Naive thymus-derived CD4-positive, alpha-beta T cell (primary cell): ENCODE measurements around the gene TMIGD2. TPM values are rescaled to one million over a fixed set of nuclear protein-coding genes. Genes with fewer than 3 reads are reported as not detected.
A peak's percentile ranks its signal among the peaks of the same experiment; 100 is the strongest.

Source experiments
- ATAC-seq: fragments of 150-1000 bp; cut with Tn5 transposase; 2 replicates; pipeline ENCODE4 v1.10.0; 2021; ENCODE audit warnings: mild to moderate bottlenecking, moderate library complexity
- CTCF ChIA-PET: fragments of 350-600 bp; sonication (Branson Sonifier 250); formaldehyde crosslinking; loops from one replicate; lab custom pipeline; 2021; ENCODE audit warnings: antibody characterized with exemption; lab: Charles Lee
- POLR2A ChIA-PET: fragments of 350-600 bp; sonication (Branson Sonifier 250); formaldehyde crosslinking; loops from one replicate; lab custom pipeline; 2021; ENCODE audit warnings: antibody characterized with exemption, inconsistent platforms; lab: Charles Lee
- DNase-seq, 9 donors: peaks; one replicate each; pipeline versions ENCODE4 v3.0.0 to v3.0.0-alpha.2; 2020 to 2022; ENCODE audit warnings: mixed read lengths in 1 of 9
- H3K27ac ChIP-seq: one replicate; pipeline ENCODE4 v1.7.0; 2013; ENCODE audit warnings: mild to moderate bottlenecking, low read depth, low read length, moderate library complexity
- H3K27me3 ChIP-seq, 2 donors: one replicate each; pipeline ENCODE4 v1.7.0; 2013; ENCODE audit warnings: low read length in 2 of 2, mild to moderate bottlenecking in 2 of 2, moderate library complexity in 2 of 2; ENCODE audit not compliant: control insufficient read depth in 2 of 2, insufficient read depth in 2 of 2
- H3K36me3 ChIP-seq, 3 experiments: 1 replicate in 2 of 3; 2 replicates in 1 of 3; pipeline ENCODE4 v1.7.0; 2013; ENCODE audit warnings: low read length in 3 of 3, mild to moderate bottlenecking in 3 of 3, moderate library complexity in 1 of 3; ENCODE audit not compliant: insufficient read depth in 3 of 3, control insufficient read depth in 2 of 3
- H3K4me1 ChIP-seq, 2 donors: one replicate each; pipeline ENCODE4 v1.7.0; 2013; ENCODE audit warnings: low read length in 2 of 2, mild to moderate bottlenecking in 2 of 2, moderate library complexity in 1 of 2; ENCODE audit not compliant: control insufficient read depth in 2 of 2, insufficient read depth in 2 of 2
- H3K4me3 ChIP-seq: 2 replicates; pipeline ENCODE4 v1.7.0; 2013; ENCODE audit warnings: mild to moderate bottlenecking, low read length
- H3K9me3 ChIP-seq, 3 experiments: 1 replicate in 2 of 3; 2 replicates in 1 of 3; pipeline ENCODE4 v1.7.0; 2013; ENCODE audit warnings: low read length in 3 of 3; ENCODE audit not compliant: control insufficient read depth in 2 of 3
- H3K27ac Mint-ChIP-seq, 9 donors: one replicate each; pipeline ENCODE4 v1.8.0; 2020 to 2022; ENCODE audit warnings: mixed read lengths in 9 of 9, mild to moderate bottlenecking in 8 of 9, moderate library complexity in 5 of 9, inconsistent platforms in 2 of 9
- H3K27me3 Mint-ChIP-seq, 5 donors: one replicate each; pipeline ENCODE4 v1.8.0; 2021 to 2022; ENCODE audit warnings: mixed read lengths in 5 of 5, mild to moderate bottlenecking in 1 of 5
- H3K36me3 Mint-ChIP-seq, 5 donors: one replicate each; pipeline ENCODE4 v1.8.0; 2020 to 2022; ENCODE audit warnings: mixed read lengths in 5 of 5, mild to moderate bottlenecking in 3 of 5, inconsistent platforms in 1 of 5
- H3K4me1 Mint-ChIP-seq, 7 donors: one replicate each; pipeline ENCODE4 v1.8.0; 2020 to 2022; ENCODE audit warnings: mixed read lengths in 7 of 7, mild to moderate bottlenecking in 3 of 7, inconsistent platforms in 1 of 7
- H3K4me3 Mint-ChIP-seq, 10 donors: one replicate each; pipeline ENCODE4 v1.8.0; 2020 to 2022; ENCODE audit warnings: mild to moderate bottlenecking in 10 of 10, mixed read lengths in 10 of 10, moderate library complexity in 6 of 10, inconsistent platforms in 2 of 10
- H3K9me3 Mint-ChIP-seq, 11 donors: one replicate each; pipeline ENCODE4 v1.8.0; 2020 to 2022; ENCODE audit warnings: mixed read lengths in 11 of 11, mild to moderate bottlenecking in 4 of 11, inconsistent platforms in 1 of 11, moderate library complexity in 1 of 11
- intact Hi-C, 2 donors: fragments of 100-400 bp; cut with micrococcal nuclease; formaldehyde crosslinking; loops; one replicate each; pipeline ENCODE4 v1.15.1; 2023
- polyA plus RNA-seq, 2 donors: library from polyadenylated mRNA; unstranded; fragments of 300-500 nt; fragmentation: Illumina TruSeq; gene quantifications; one replicate each; pipeline ENCODE4 v1.2.3, GENCODE V29; 2021
- total RNA-seq, 6 experiments: library from RNA in 5 of 6; stranded (reverse) in 5 of 6; gene quantifications; 1 replicate in 5 of 6; 2 replicates in 1 of 6; pipeline ENCODE4 v1.2.3 and lab custom pipeline; 2021 to 2026

Gene TMIGD2
- total and polyA plus RNA-seq, 7 experiments from 2014 or later, result 22.3 to 107 (median 48.2) TPM

GRCh38 chr19:4267101-4267900 is 34.9 kb downstream of the TMIGD2 start:
- peak overlapping the region in 1 of 10 donors; percentile 19 for H3K4me3 Mint-ChIP-seq
- peaks cover 18 to 29% (median 23%) of the 10 kb centered on the region in 7 donors for H3K4me1 Mint-ChIP-seq
- no peak overlapping the region for H3K27ac ChIP-seq
- peaks cover 4 to 30% (median 13%) of the 10 kb centered on the region in 5 donors for H3K36me3 Mint-ChIP-seq
- ATAC-seq (peak; percentile 76), DNase-seq (peak; percentile 33 to 68 (median 48))
- no peaks in the 10 kb centered on the region for H3K9me3 ChIP-seq
- no peaks in the 10 kb centered on the region for H3K27me3 Mint-ChIP-seq
- intact Hi-C loops, result loop anchor here (1.0 to 5.0 kb wide), 8 partner anchors 35 to 258 kb away; partner anchors contain the start of genes FSD1 (in 2 of the 2), MPND (in 2 of the 2), SH3GL1 (in 2 of the 2) and TMIGD2 (in 2 of the 2)
- no peaks in the 10 kb centered on the region for H3K27me3 ChIP-seq
- H3K27ac Mint-ChIP-seq, result peak overlapping the region in 6 of 9 donors; percentile 0 to 90 (median 60)
- ChIA-PET POLR2A (interaction anchor here (1.3 to 1.7 kb wide), 3 partner anchors 35 to 133 kb away, joined by 3 to 4 read pairs (median 3); partner anchors contain the start of genes SH3GL1 and TMIGD2), CTCF (interaction anchor here (0.6 to 6.0 kb wide), 22 partner anchors 10 to 204 kb away, joined by 3 to 51 read pairs (median 4); partner anchors contain the start of genes MPND, TMIGD2 and YJU2)
- H3K36me3 ChIP-seq, result peaks cover 7 to 77% (median 14%) of the 10 kb centered on the region in 3 experiments
- H3K9me3 Mint-ChIP-seq, result no peaks in the 10 kb centered on the region
- no peak overlapping the region for H3K4me3 ChIP-seq
- H3K4me1 ChIP-seq, result peaks cover 0 to 6% of the 10 kb centered on the region in 2 donors

GRCh38 chr19:4266253-4267000 is 35.8 kb downstream of the TMIGD2 start:
- H3K27ac Mint-ChIP-seq, result peak overlapping the region in 5 of 9 donors; percentile 14 to 73 (median 48)
- intact Hi-C loops, result loop anchor here (2.0 to 5.0 kb wide), 2 partner anchors 36 to 76 kb away; partner anchors contain the start of genes FSD1 (in 2 of the 2), TMIGD2 (in 2 of the 2) and MPND (in 1 of the 2)
- DNase-seq, result no peak
- H3K4me1 ChIP-seq, result peaks cover 0 to 6% of the 10 kb centered on the region in 2 donors
- no peaks in the 10 kb centered on the region for H3K27me3 Mint-ChIP-seq
- ATAC-seq, result no peak
- ChIA-PET CTCF (interaction anchor here (0.6 to 6.0 kb wide), 24 partner anchors 9 to 961 kb away, joined by 3 to 51 read pairs (median 4); partner anchors contain the start of genes MPND, TMIGD2 and YJU2), POLR2A (interaction anchor here (1.2 to 1.7 kb wide), 4 partner anchors 36 to 136 kb away, joined by 3 to 5 read pairs (median 4); partner anchors contain the start of genes CHAF1A, SH3GL1 and TMIGD2)
- H3K9me3 Mint-ChIP-seq, result no peaks in the 10 kb centered on the region
- peaks cover 18 to 29% (median 23%) of the 10 kb centered on the region in 7 donors for H3K4me1 Mint-ChIP-seq
- peaks cover 4 to 23% (median 13%) of the 10 kb centered on the region in 5 donors for H3K36me3 Mint-ChIP-seq
- H3K9me3 ChIP-seq, result no peaks in the 10 kb centered on the region
- peak overlapping the region in 1 of 10 donors; percentile 35 for H3K4me3 Mint-ChIP-seq
- H3K36me3 ChIP-seq, result peaks cover 7 to 77% (median 14%) of the 10 kb centered on the region in 3 experiments
- no peaks in the 10 kb centered on the region for H3K27me3 ChIP-seq
- H3K4me3 ChIP-seq, result no peak overlapping the region
- no peak overlapping the region for H3K27ac ChIP-seq

GRCh38 chr19:4264812-4265211 is 37.4 kb downstream of the TMIGD2 start:
- Mint-ChIP-seq H3K4me1 (peaks cover 20 to 29% (median 24%) of the 10 kb centered on the region in 7 donors), H3K27ac (peak overlapping the region; percentile 40 to 79 (median 66)), H3K27me3 (no peaks in the 10 kb centered on the region), H3K4me3 (peak overlapping the region in 9 of 10 donors; percentile 18 to 61 (median 35)), H3K36me3 (peaks cover 5 to 27% (median 17%) of the 10 kb centered on the region in 5 donors), H3K9me3 (no peaks in the 10 kb centered on the region)
- H3K27ac ChIP-seq, result no peak overlapping the region
- no peaks in the 10 kb centered on the region for H3K27me3 ChIP-seq
- DNase-seq, result peak in 6 of 9 donors; percentile 22 to 51 (median 34)
- CTCF ChIA-PET, result no interaction called here
- no peaks in the 10 kb centered on the region for H3K9me3 ChIP-seq
- H3K4me3 ChIP-seq, result no peak overlapping the region
- H3K4me1 ChIP-seq, result peaks cover 0 to 6% of the 10 kb centered on the region in 2 donors
- peak; percentile 61 for ATAC-seq
- H3K36me3 ChIP-seq, result peaks cover 7 to 82% (median 14%) of the 10 kb centered on the region in 3 experiments
- POLR2A ChIA-PET, result interaction anchor here (2.1 kb wide), 1 partner anchor 18 kb away, joined by 6 read pairs; the partner anchor contains the start of gene YJU2
- intact Hi-C loops, result loop anchor here (5.0 kb wide), 1 partner anchor 37 kb away; the partner anchor contains the start of genes FSD1 (in 2 of the 2) and TMIGD2 (in 2 of the 2)

GRCh38 chr19:4260613-4261191 is 41.5 kb downstream of the TMIGD2 start:
- Histone ChIP-seq H3K27me3 (no peaks in the 10 kb centered on the region), H3K9me3 (peaks cover 0 to 5% (median 0%) of the 10 kb centered on the region in 3 experiments), H3K4me3 (no peak overlapping the region), H3K36me3 (peaks cover 5 to 84% (median 9%) of the 10 kb centered on the region in 3 experiments), H3K27ac (no peak overlapping the region), H3K4me1 (no peaks in the 10 kb centered on the region)
- H3K9me3 Mint-ChIP-seq, result no peaks in the 10 kb centered on the region
- H3K27me3 Mint-ChIP-seq, result no peaks in the 10 kb centered on the region
- ATAC-seq (no peak), DNase-seq (no peak)
- peaks cover 9 to 14% (median 11%) of the 10 kb centered on the region in 7 donors for H3K4me1 Mint-ChIP-seq
- no peak overlapping the region for H3K4me3 Mint-ChIP-seq
- H3K27ac Mint-ChIP-seq, result peak overlapping the region in 2 of 9 donors; percentile 38 to 41
- intact Hi-C loops, result no loop called here
- CTCF ChIA-PET, result interaction anchor here (1.0 kb wide), 1 partner anchor 12 kb away, joined by 3 read pairs; no protein-coding TSS in a partner anchor
- POLR2A ChIA-PET, result no interaction called here
- H3K36me3 Mint-ChIP-seq, result peaks cover 4 to 27% (median 14%) of the 10 kb centered on the region in 5 donors

GRCh38 chr19:4258181-4258580 is 44.0 kb downstream of the TMIGD2 start:
- peaks cover 18 to 93% (median 20%) of the 10 kb centered on the region in 3 experiments for H3K36me3 ChIP-seq
- peaks cover 13 to 37% (median 25%) of the 10 kb centered on the region in 5 donors for H3K36me3 Mint-ChIP-seq
- peak; percentile 9 for ATAC-seq

More at GRCh38 chr19:4258181-4258580, 44.0 kb downstream of the TMIGD2 start:
- H3K4me3 ChIP-seq, result no peak overlapping the region
- Mint-ChIP-seq H3K27me3 (no peaks in the 10 kb centered on the region), H3K4me1 (peaks cover 0 to 6% (median 2%) of the 10 kb centered on the region in 7 donors), H3K4me3 (no peak overlapping the region), H3K27ac (no peak overlapping the region), H3K9me3 (peaks cover 0 to 6% (median 0%) of the 10 kb centered on the region in 11 donors)
- H3K27me3 ChIP-seq, result no peaks in the 10 kb centered on the region
- no peak overlapping the region for H3K27ac ChIP-seq
- intact Hi-C loops, result no loop called here
- no peaks in the 10 kb centered on the region for H3K4me1 ChIP-seq
- H3K9me3 ChIP-seq, result peaks cover 0 to 5% (median 0%) of the 10 kb centered on the region in 3 experiments
- POLR2A ChIA-PET, result no interaction called here
- CTCF ChIA-PET, result no interaction called here
- DNase-seq, result no peak
